Kidney (tissue), 22 donors: Measurements from ENCODE around the gene PRKAA1. TPM values are rescaled to one million over a fixed set of nuclear protein-coding genes. Genes with fewer than 3 reads are reported as not detected.

Experiments used
- DNase-seq, 5 donors: peaks; one replicate each; pipeline ENCODE4 v3.0.0-alpha.2; 2013 to 2020
- FAIRE-seq: peaks from 2 replicates; lab custom pipeline; 2012; peaks lifted over from hg19 to GRCh38; lab: Jason Lieb, UNC
- H3K27ac ChIP-seq, 2 donors: one replicate each; pipeline ENCODE4 v1.7.0; 2013; ENCODE audit warnings: low read depth in 2 of 2, low read length in 2 of 2, inconsistent platforms in 1 of 2
- H3K27me3 ChIP-seq: one replicate; pipeline ENCODE4 v1.7.1; 2013; ENCODE audit warnings: low read length, inconsistent platforms; ENCODE audit not compliant: control insufficient read depth, insufficient read depth
- H3K36me3 ChIP-seq, 3 donors: one replicate each; pipeline versions ENCODE4 v1.7.0 to v1.7.1; 2013; ENCODE audit warnings: low read length in 3 of 3, control low read depth in 1 of 3, inconsistent platforms in 1 of 3; ENCODE audit not compliant: insufficient read depth in 3 of 3, control insufficient read depth in 2 of 3
- H3K4me1 ChIP-seq, 3 donors: one replicate each; pipeline versions ENCODE4 v1.7.0 to v1.7.1; 2013; ENCODE audit warnings: low read length in 3 of 3, inconsistent platforms in 1 of 3, low read depth in 1 of 3; ENCODE audit not compliant: control insufficient read depth in 2 of 3, insufficient read depth in 2 of 3
- H3K4me3 ChIP-seq, 3 donors: one replicate each; pipeline versions ENCODE4 v1.7.0 to v1.8.1; 2013; ENCODE audit warnings: low read length in 3 of 3, control low read depth in 1 of 3, inconsistent platforms in 1 of 3
- H3K9ac ChIP-seq, 3 donors: one replicate each; pipeline versions ENCODE4 v1.7.0 to v1.7.1; 2013; ENCODE audit warnings: low read length in 3 of 3, control low read depth in 1 of 3, inconsistent platforms in 1 of 3
- H3K9me3 ChIP-seq, 3 donors: one replicate each; pipeline versions ENCODE4 v1.7.0 to v1.7.1; 2013; ENCODE audit warnings: low read length in 3 of 3, control low read depth in 1 of 3, inconsistent platforms in 1 of 3; ENCODE audit not compliant: control insufficient read depth in 2 of 3, insufficient read depth in 1 of 3
- intact Hi-C: fragments of 100-400 bp; cut with DNase I; formaldehyde crosslinking; loops from one replicate; pipeline ENCODE4 v1.11.1; 2022
- long read RNA-seq, 10 donors: library from polyadenylated mRNA in 1 of 10; unstranded in 1 of 10; transcript quantifications; one replicate each; pipeline ENCODE4 v2.0.0 and lab custom pipeline, GENCODE V29; 2021 to 2026
- polyA plus RNA-seq: library from polyadenylated mRNA; stranded (reverse); fragments of 350-450 nt; fragmentation: Illumina TruSeq; extraction: RNeasy Lipid Tissue Mini Kit (QIAGEN cat#74804); gene quantifications from one replicate; pipeline ENCODE4 v1.2.3, GENCODE V29; 2014; ENCODE audit warnings: low read depth, low replicate concordance; ENCODE audit not compliant: insufficient read depth
- total RNA-seq: library from RNA; stranded (reverse); fragmentation: NEBNext Ultra II Directional; extraction: Animal tissue kit (Norgen Biotek cat#: 25700); gene quantifications from one replicate; pipeline ENCODE4 v1.2.1, GENCODE V29; 2021
- TF ChIP-seq, protein P1 (sequence below): IDR thresholded peaks from 3 replicates; pipeline ENCODE4 v1.5.1; 2012; ENCODE audit warnings: mild to moderate bottlenecking, moderate library complexity, borderline replicate concordance; ENCODE audit not compliant: insufficient read depth; ENCODE audit errors: extremely low read depth
- donor health status: control.
- donor health status: control.
- donor health status: control.
- donor health status: control.
- donor health status: control.
- donor health status: DM: yes; HTN: yes; CAD: no.
- donor health status: Normal renal cell carcinoma (clear cell type).

PRKAA1 gene
- total RNA-seq (104 TPM), polyA plus RNA-seq (17.4 TPM)
- long read RNA-seq, donor 1, full-length matches to known transcripts, result 3 of 3 reads
- long read RNA-seq, donor 1, partial matches to known transcripts, result 0 of 3 reads
- long read RNA-seq, donor 1, other reads (novel, unspliced or antisense), result 0 of 3 reads
- long read RNA-seq, donor 2, full-length matches to known transcripts, result 15 of 15 reads
- long read RNA-seq, donor 2, partial matches to known transcripts, result 0 of 15 reads
- long read RNA-seq, donor 2, other reads (novel, unspliced or antisense), result 0 of 15 reads
- long read RNA-seq, donor 3, full-length matches to known transcripts, result 15 of 15 reads
- long read RNA-seq, donor 3, partial matches to known transcripts, result 0 of 15 reads
- long read RNA-seq, donor 3, other reads (novel, unspliced or antisense), result 0 of 15 reads
- long read RNA-seq, donor 4, full-length matches to known transcripts, result 22 of 28 reads
- long read RNA-seq, donor 4, partial matches to known transcripts, result 6 of 28 reads
- long read RNA-seq, donor 4, other reads (novel, unspliced or antisense), result 0 of 28 reads
- long read RNA-seq, donor 5, full-length matches to known transcripts, result 2 of 2 reads
- long read RNA-seq, donor 5, partial matches to known transcripts, result 0 of 2 reads
- long read RNA-seq, donor 5, other reads (novel, unspliced or antisense), result 0 of 2 reads
- long read RNA-seq, donor 6, full-length matches to known transcripts, result 7 of 7 reads
- long read RNA-seq, donor 6, partial matches to known transcripts, result 0 of 7 reads
- long read RNA-seq, donor 6, other reads (novel, unspliced or antisense), result 0 of 7 reads
- long read RNA-seq, donor 7, full-length matches to known transcripts, result 11 of 22 reads
- long read RNA-seq, donor 7, partial matches to known transcripts, result 2 of 22 reads
- long read RNA-seq, donor 7, other reads (novel, unspliced or antisense), result 9 of 22 reads
- long read RNA-seq, donor 8, full-length matches to known transcripts, result 11 of 11 reads
- long read RNA-seq, donor 8, partial matches to known transcripts, result 0 of 11 reads
- long read RNA-seq, donor 8, other reads (novel, unspliced or antisense), result 0 of 11 reads
- long read RNA-seq, donor 9, full-length matches to known transcripts, result 7 of 7 reads
- long read RNA-seq, donor 9, partial matches to known transcripts, result 0 of 7 reads
- long read RNA-seq, donor 9, other reads (novel, unspliced or antisense), result 0 of 7 reads
- long read RNA-seq, donor 10, full-length matches to known transcripts, result 13 of 13 reads
- long read RNA-seq, donor 10, partial matches to known transcripts, result 0 of 13 reads
- long read RNA-seq, donor 10, other reads (novel, unspliced or antisense), result 0 of 13 reads

DNA sequence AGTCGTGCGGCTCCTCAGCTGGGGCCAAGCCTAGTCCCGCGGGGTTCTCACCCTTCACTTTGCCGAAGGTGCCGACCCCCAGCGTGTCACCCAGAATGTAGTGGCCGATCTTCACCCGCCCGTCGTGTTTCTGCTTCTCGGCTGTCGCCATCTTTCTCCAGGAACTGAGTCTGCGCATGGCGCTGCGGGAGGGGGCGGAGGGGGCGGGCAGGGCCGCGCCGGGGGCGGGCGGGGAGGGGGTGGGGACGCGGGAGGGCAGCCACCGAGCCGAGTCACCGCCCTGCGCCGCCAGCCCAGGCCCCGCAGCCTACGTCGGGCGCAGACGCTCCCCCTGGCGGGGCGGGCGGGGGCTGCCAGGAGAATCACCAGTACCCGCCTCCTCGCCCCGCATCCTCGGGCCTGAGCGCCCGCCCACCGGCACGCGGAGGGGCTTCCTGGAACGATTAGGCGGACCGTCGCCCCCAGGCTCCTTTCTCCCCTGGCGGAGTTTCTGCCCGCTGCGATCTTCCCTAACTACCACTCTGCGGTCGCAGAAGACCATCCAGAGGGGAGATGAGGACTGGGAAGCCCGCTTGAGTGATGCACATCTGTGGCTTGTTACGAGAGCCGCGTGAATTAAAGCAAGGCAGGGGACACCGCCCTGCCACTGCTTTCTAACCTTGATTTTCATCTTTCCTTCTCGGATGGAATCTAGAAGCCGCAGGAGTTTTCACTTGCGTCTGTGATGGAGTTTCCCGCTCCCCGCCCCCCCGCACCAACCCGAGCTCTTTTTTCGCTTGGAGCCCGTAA is at the start of gene PRKAA1:
PRKAA1 (minus strand) TSS at position 363 of the 789 bp plus-strand sequence; CDS start at position 178, 185 bp downstream.
- Histone ChIP-seq H3K4me3 (peak within 1 kb of the TSS; percentile 95 to 96 (median 96)), H3K36me3 (no peaks in the 10 kb centered on the region), H3K27me3 (no peaks in the 10 kb centered on the region), H3K9ac (peak within 1 kb of the TSS; percentile 77 to 94 (median 88)), H3K27ac (peak within 1 kb of the TSS; percentile 92 to 95), H3K4me1 (peaks cover 0 to 3% (median 0%) of the 10 kb centered on the region in 3 donors), H3K9me3 (no peaks in the 10 kb centered on the region)
- no peak for FAIRE-seq
- TF ChIP-seq, protein P1, sequence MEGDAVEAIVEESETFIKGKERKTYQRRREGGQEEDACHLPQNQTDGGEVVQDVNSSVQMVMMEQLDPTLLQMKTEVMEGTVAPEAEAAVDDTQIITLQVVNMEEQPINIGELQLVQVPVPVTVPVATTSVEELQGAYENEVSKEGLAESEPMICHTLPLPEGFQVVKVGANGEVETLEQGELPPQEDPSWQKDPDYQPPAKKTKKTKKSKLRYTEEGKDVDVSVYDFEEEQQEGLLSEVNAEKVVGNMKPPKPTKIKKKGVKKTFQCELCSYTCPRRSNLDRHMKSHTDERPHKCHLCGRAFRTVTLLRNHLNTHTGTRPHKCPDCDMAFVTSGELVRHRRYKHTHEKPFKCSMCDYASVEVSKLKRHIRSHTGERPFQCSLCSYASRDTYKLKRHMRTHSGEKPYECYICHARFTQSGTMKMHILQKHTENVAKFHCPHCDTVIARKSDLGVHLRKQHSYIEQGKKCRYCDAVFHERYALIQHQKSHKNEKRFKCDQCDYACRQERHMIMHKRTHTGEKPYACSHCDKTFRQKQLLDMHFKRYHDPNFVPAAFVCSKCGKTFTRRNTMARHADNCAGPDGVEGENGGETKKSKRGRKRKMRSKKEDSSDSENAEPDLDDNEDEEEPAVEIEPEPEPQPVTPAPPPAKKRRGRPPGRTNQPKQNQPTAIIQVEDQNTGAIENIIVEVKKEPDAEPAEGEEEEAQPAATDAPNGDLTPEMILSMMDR, result peak; percentile 73
- intact Hi-C loops, result no loop called here
- DNase-seq, result peak; percentile 94 to 97 (median 95)

DNA sequence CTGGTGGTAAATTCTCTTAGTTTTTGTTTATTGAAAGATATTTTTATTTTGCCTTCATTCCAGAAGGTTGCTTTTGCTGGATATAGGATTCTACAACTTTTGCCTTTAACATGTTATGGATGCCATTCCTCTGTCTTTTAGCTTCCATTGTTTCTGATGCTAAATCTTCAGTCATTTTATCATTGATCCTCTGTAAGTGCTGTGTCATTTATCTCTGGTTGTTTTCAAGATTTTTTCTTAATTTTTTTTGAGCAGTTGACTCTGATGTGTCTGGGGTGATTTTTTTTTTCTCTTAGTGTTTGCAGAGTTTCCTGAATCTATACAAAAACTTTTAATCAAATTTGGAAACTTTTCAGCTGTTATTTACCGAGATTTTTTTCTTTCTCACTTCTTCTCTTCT is 49.4 kb upstream of the PRKAA1 start:
- no peak for DNase-seq
- intact Hi-C loops, result no loop called here
- Histone ChIP-seq H3K27me3 (no peaks in the 10 kb centered on the region), H3K4me1 (no peaks in the 10 kb centered on the region), H3K36me3 (no peaks in the 10 kb centered on the region), H3K4me3 (no peak overlapping the region), H3K9ac (no peak overlapping the region), H3K27ac (no peak overlapping the region), H3K9me3 (no peaks in the 10 kb centered on the region)
- no peak for FAIRE-seq
- TF ChIP-seq, protein P1, result no peak

DNA sequence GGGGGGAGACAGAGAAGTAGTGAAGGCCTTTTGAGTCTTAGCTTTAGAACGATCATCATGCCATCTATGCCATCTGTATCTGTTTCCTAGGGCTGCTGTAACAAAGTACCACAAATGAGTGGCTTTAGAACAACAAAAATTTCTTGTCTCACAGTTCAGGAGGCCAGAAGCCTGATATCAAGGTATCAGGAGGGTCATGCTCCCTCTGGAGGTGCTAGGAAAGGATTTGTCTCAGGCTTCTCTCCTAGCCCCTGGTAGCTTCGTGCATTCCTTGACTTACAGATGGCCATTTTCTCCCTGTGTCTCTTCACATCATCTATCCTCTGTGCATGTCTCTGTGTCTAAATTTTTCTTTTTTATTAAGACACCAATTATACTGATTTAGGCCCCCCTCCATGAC is 48.2 kb upstream of the PRKAA1 start:
- intact Hi-C loops, result no loop called here
- TF ChIP-seq, protein P1, result no peak
- no peak for FAIRE-seq
- H3K9ac ChIP-seq, result no peak overlapping the region
- no peaks in the 10 kb centered on the region for H3K36me3 ChIP-seq
- no peak for DNase-seq
- no peak overlapping the region for H3K4me3 ChIP-seq
- H3K27ac ChIP-seq, result no peak overlapping the region
- H3K9me3 ChIP-seq, result no peaks in the 10 kb centered on the region
- no peaks in the 10 kb centered on the region for H3K4me1 ChIP-seq
- no peaks in the 10 kb centered on the region for H3K27me3 ChIP-seq
